Testis (tissue), 2 donors: Measurements from ENCODE around the gene RNF220.

ENCODE experiments used
- CTCF ChIP-seq, 3 experiments: fragments of 450-650 bp in 2 of 3; fragments of 200-600 bp in 1 of 3; sonication (generic) in 1 of 3; IDR thresholded peaks; one replicate each; pipeline ENCODE4 v1.5.1; 2016 to 2019; ENCODE audit warnings: antibody characterized with exemption in 3 of 3, mild to moderate bottlenecking in 2 of 3, moderate library complexity in 1 of 3
- POLR2A ChIP-seq: fragments of 450-650 bp; IDR thresholded peaks from one replicate; pipeline ENCODE4 v1.6.1; 2017; ENCODE audit warnings: antibody characterized with exemption, mild to moderate bottlenecking, moderate library complexity

GRCh38 chr1:44672254-44672955, 267.4 kb downstream of the RNF220 start:
- TF ChIP-seq POLR2A (no peak), CTCF (IDR thresholded peaks at IDR 0.05) (no peak)
